IMR-90 (cell line): ENCODE results near the gene SLC36A1. TPM values are rescaled to one million over a fixed set of nuclear protein-coding genes. Genes with fewer than 3 reads are reported as not detected.

Experiments
- ATAC-seq: fragments of 200-7000 bp; cut with Tn5 transposase; 2 replicates; pipeline ENCODE4 v1.9.1; 2020; ENCODE audit warnings: low read depth, mild to moderate bottlenecking, moderate library complexity
- BruUV-seq: library from RNA; stranded (reverse); fragments of 400-500 nt; replicated peaks from 2 replicates; lab custom pipeline; 2021; lab: Mats Ljungman, UMichigan
- CTCF ChIA-PET: fragments of 300-600 bp; formaldehyde crosslinking; extraction: SDS; loops from one replicate; lab custom pipeline; 2021; ENCODE audit warnings: antibody characterized with exemption; lab: Yijun Ruan, JAX
- POLR2A ChIA-PET: fragments of 300-600 bp; sonication (Branson Sonifier 250); formaldehyde crosslinking; loops from one replicate; lab custom pipeline; 2022; ENCODE audit warnings: antibody characterized with exemption; ENCODE audit not compliant: unreplicated experiment; lab: Charles Lee
- DNase-seq: peaks from one replicate; pipeline ENCODE4 v3.0.0; 2013
- H2AFZ ChIP-seq: replicated peaks from 2 replicates; pipeline ENCODE3; 2013; ENCODE audit warnings: low read length, mild to moderate bottlenecking; ENCODE audit not compliant: poor library complexity
- H2AK5ac ChIP-seq: 2 replicates; pipeline ENCODE4 v1.6.1; 2013; ENCODE audit warnings: low read depth, low read length, inconsistent platforms
- H2AK9ac ChIP-seq: replicated peaks from 2 replicates; pipeline ENCODE3; 2013; ENCODE audit warnings: mild to moderate bottlenecking, low read depth, low read length, moderate library complexity; ENCODE audit not compliant: poor library complexity
- H2BK120ac ChIP-seq: 2 replicates; pipeline ENCODE4 v1.6.1; 2013; ENCODE audit warnings: low read depth, low read length, inconsistent platforms
- H2BK15ac ChIP-seq: 3 replicates; pipeline ENCODE4 v1.6.1; 2013; ENCODE audit warnings: low read depth, low read length, inconsistent platforms
- H2BK20ac ChIP-seq: 2 replicates; pipeline ENCODE4 v1.6.1; 2013; ENCODE audit warnings: low read depth, mild to moderate bottlenecking, inconsistent platforms, low read length, moderate library complexity
- H2BK5ac ChIP-seq: 2 replicates; pipeline ENCODE4 v1.6.1; 2013; ENCODE audit warnings: mild to moderate bottlenecking, low read depth, low read length, inconsistent platforms; ENCODE audit not compliant: poor library complexity, severe bottlenecking
- H3K14ac ChIP-seq: replicated peaks from 2 replicates; pipeline ENCODE4 v1.6.1; 2013; ENCODE audit warnings: low read depth, low read length, inconsistent platforms
- H3K18ac ChIP-seq: 2 replicates; pipeline ENCODE4 v1.6.1; 2013; ENCODE audit warnings: low read depth, low read length, control low read depth
- H3K23ac ChIP-seq: 2 replicates; pipeline ENCODE4 v1.6.1; 2013; ENCODE audit warnings: low read depth, low read length, inconsistent platforms
- H3K27ac ChIP-seq: 2 replicates; pipeline ENCODE4 v1.5.1; 2013; ENCODE audit warnings: mild to moderate bottlenecking, control low read depth, low read length; ENCODE audit not compliant: insufficient read depth
- H3K27me3 ChIP-seq: 2 replicates; pipeline ENCODE4 v1.6.1; 2013; ENCODE audit warnings: low read length; ENCODE audit not compliant: control insufficient read depth, insufficient read depth
- H3K36me3 ChIP-seq: 2 replicates; pipeline ENCODE4 v1.6.1; 2013; ENCODE audit warnings: low read length, mixed read lengths; ENCODE audit not compliant: control insufficient read depth, insufficient read depth
- H3K4ac ChIP-seq: 2 replicates; pipeline ENCODE4 v1.6.1; 2013; ENCODE audit warnings: low read depth, low read length, inconsistent platforms
- H3K4me1 ChIP-seq: 2 replicates; pipeline ENCODE4 v1.6.1; 2013; ENCODE audit warnings: low read length, mixed read lengths; ENCODE audit not compliant: control insufficient read depth, insufficient read depth
- H3K4me2 ChIP-seq: 2 replicates; pipeline ENCODE4 v1.6.1; 2013; ENCODE audit warnings: low read depth, mild to moderate bottlenecking, control low read depth, low read length, moderate library complexity
- H3K4me3 ChIP-seq: 2 replicates; pipeline ENCODE4 v1.5.1; 2013; ENCODE audit warnings: low read depth, mild to moderate bottlenecking, control low read depth, low read length, moderate library complexity; ENCODE audit not compliant: insufficient read depth
- H3K56ac ChIP-seq: 2 replicates; pipeline ENCODE4 v1.6.1; 2013; ENCODE audit warnings: low read length, inconsistent platforms; ENCODE audit not compliant: insufficient read depth; ENCODE audit errors: extremely low read depth
- H3K79me1 ChIP-seq, 2 experiments: 2 replicates each; pipeline ENCODE4 v1.6.1; 2013; ENCODE audit warnings: low read length in 2 of 2, inconsistent platforms in 1 of 2, low read depth in 1 of 2
- H3K9ac ChIP-seq: 2 replicates; pipeline ENCODE4 v1.6.1; 2013; ENCODE audit warnings: low read depth, low read length, control low read depth
- H3K9me1 ChIP-seq: 2 replicates; pipeline ENCODE4 v1.6.1; 2013; ENCODE audit warnings: low read length, inconsistent platforms; ENCODE audit not compliant: insufficient read depth
- H3K9me3 ChIP-seq: 2 replicates; pipeline ENCODE4 v1.6.1; 2013; ENCODE audit warnings: low read length; ENCODE audit not compliant: control insufficient read depth, insufficient read depth
- H4K20me1 ChIP-seq: 2 replicates; pipeline ENCODE4 v1.6.1; 2013; ENCODE audit warnings: low read length, inconsistent platforms; ENCODE audit not compliant: insufficient read depth
- H4K5ac ChIP-seq: 2 replicates; pipeline ENCODE4 v1.6.1; 2013; ENCODE audit warnings: mild to moderate bottlenecking, low read depth, low read length, control low read depth
- H4K8ac ChIP-seq, 2 experiments: 2 replicates each; pipeline ENCODE4 v1.6.1; 2013; ENCODE audit warnings: low read depth in 2 of 2, low read length in 2 of 2, control low read depth in 1 of 2, inconsistent platforms in 1 of 2
- H4K91ac ChIP-seq: 2 replicates; pipeline ENCODE4 v1.6.1; 2013; ENCODE audit warnings: low read depth, low read length, inconsistent platforms; ENCODE audit not compliant: insufficient read depth
- MXI1 ChIP-seq: IDR thresholded peaks from 2 replicates; pipeline ENCODE4 v1.6.1; 2012; ENCODE audit warnings: low read depth, mild to moderate bottlenecking, low read length, moderate library complexity, borderline replicate concordance
- RAD21 ChIP-seq: IDR thresholded peaks from 2 replicates; pipeline ENCODE4 v1.6.1; 2012; ENCODE audit warnings: low read length, improper control_type of control experiment
- WGBS, 2 experiments: methylation state at CpG; one replicate each; pipeline versions ENCODE4 v1.1.5 to v1.1.7; 2013; ENCODE audit warnings: missing lambda C conversion rate in 2 of 2; ENCODE audit not compliant: insufficient read length in 1 of 2; ENCODE audit errors: extremely low coverage in 2 of 2; 5-methylcytosine and 5-hydroxymethylcytosine counted together
- dilution Hi-C: fragments of 300-500 bp; cut with HindIII; formaldehyde crosslinking; loops from one replicate; pipeline ENCODE4 v1.14.3; 2018; ENCODE audit warnings: low sequenced_read_pairs; ENCODE audit not compliant: unreplicated experiment
- in situ Hi-C: fragments of 300-500 bp; cut with MboI; formaldehyde crosslinking; loops from 3 replicates; pipeline ENCODE4 v1.14.3; 2019; ENCODE audit warnings: low sequenced_read_pairs, inconsistent platforms, mixed read lengths
- intact Hi-C: fragments of 100-400 bp; cut with micrococcal nuclease; formaldehyde crosslinking; loops from 2 replicates; pipeline ENCODE4 v1.10.0; 2022
- polyA plus RNA-seq, 3 experiments: library from polyadenylated mRNA; depleted of rRNA; stranded (reverse); fragments of >200 nt; gene quantifications; 2 replicates each; pipeline ENCODE4 v1.2.3, GENCODE V29; 2012; ENCODE audit warnings: low replicate concordance in 1 of 3
- total RNA-seq: library from RNA; depleted of rRNA; stranded (reverse); fragments of >200 nt; gene quantifications from 2 replicates; pipeline ENCODE4 v1.2.3, GENCODE V29; 2012

The SLC36A1 gene
- total and polyA plus RNA-seq, 2 of the 4 experiments (the other 2 are of a cell fraction) = 5.7 to 8.7 TPM

DNA sequence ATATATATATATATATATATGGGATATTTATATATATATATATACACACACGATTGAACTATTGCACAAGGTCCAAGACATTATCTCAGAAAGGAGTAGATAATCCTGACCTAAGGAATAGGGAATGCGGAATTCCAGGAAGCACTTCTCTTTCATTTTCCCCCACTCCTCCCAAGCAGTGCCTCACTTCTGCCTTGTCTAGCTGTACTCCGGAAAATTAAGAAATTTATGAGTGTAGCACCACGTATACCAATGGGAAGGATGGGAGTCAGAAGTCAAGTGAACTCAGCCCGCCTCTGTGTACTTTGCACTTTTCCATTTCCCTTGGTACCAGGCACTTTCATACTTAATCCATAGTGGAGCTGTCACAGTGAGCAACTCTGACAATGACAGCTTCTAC is 10.9 kb downstream of the SLC36A1 start:
- WGBS, 2 experiments = 83% methylated on average over 1 of the region's 5 CpGs; no CpG with 5 or more reads in 1 of the 2 experiments
- BruUV-seq = no TSS peak
- POLR2A ChIA-PET = no interaction called here

More for the DNA sequence above, 10.9 kb downstream of the SLC36A1 start:
- Histone ChIP-seq H2AFZ (no peak overlapping the region), H2BK5ac (no peak overlapping the region), H2BK20ac (no peak overlapping the region), H2BK15ac (no peak overlapping the region), H4K5ac (no peak overlapping the region), H3K4me3 (no peak overlapping the region), H3K18ac (no peak overlapping the region), H3K23ac (no peak overlapping the region), H3K27ac (no peak overlapping the region), H4K91ac (no peak overlapping the region), H3K9me1 (no peaks in the 10 kb centered on the region), H2BK120ac (no peak overlapping the region), H4K20me1 (no peaks in the 10 kb centered on the region), H3K4me2 (no peak overlapping the region), H3K4me1 (peaks cover 6% of the 10 kb centered on the region), H3K79me1 (peaks cover 22 to 25% of the 10 kb centered on the region in 2 experiments; a peak in 3 of 4 replicates), H3K9me3 (no peaks in the 10 kb centered on the region), H3K36me3 (peaks cover 3% of the 10 kb centered on the region), H3K14ac (no peak overlapping the region), H3K9ac (no peak overlapping the region; the same call in 1 of the 2 replicates), H3K56ac (no peak overlapping the region), H2AK5ac (no peak overlapping the region), H4K8ac (no peak overlapping the region), H2AK9ac (no peak overlapping the region), H3K27me3 (no peaks in the 10 kb centered on the region), H3K4ac (no peak overlapping the region)
- no peak for ATAC-seq
- TF ChIP-seq RAD21 = no peak
- no peak for TF ChIP-seq MXI1
- DNase-seq = no peak
- dilution Hi-C loops (no loop called here), in situ Hi-C loops (no loop called here), intact Hi-C loops (no loop called here)
- CTCF ChIA-PET = no interaction called here
